Ramos (cell line): ENCODE measurements around the gene GALNT2.

Experiments
- in situ Hi-C: fragments of 300-500 bp; cut with MboI; formaldehyde crosslinking; loops from one replicate; pipeline ENCODE4 v1.14.3; 2022; ENCODE audit warnings: low sequenced_read_pairs; ENCODE audit not compliant: unreplicated experiment

Gene GALNT2

GRCh38 chr1:230240446-230241086 lies 173.5 kb downstream of the GALNT2 start:
- in situ Hi-C loops, result no loop called here

GRCh38 chr1:230242326-230242725 lies 175.3 kb downstream of the GALNT2 start:
- in situ Hi-C loops, result no loop called here

GRCh38 chr1:230243146-230243545 lies 176.1 kb downstream of the GALNT2 start:
- in situ Hi-C loops, result no loop called here

GRCh38 chr1:230243583-230244353 lies 176.7 kb downstream of the GALNT2 start:
- in situ Hi-C loops, result no loop called here

GRCh38 chr1:230246551-230246950 lies 179.5 kb downstream of the GALNT2 start:
- in situ Hi-C loops, result no loop called here

- in situ Hi-C loops, result no loop called here
Measured at GRCh38 chr1:230248016-230248888, 181.2 kb downstream of the GALNT2 start.

GRCh38 chr1:230248889-230249270 lies 181.8 kb downstream of the GALNT2 start:
- in situ Hi-C loops, result no loop called here

GRCh38 chr1:230249695-230250480 lies 182.8 kb downstream of the GALNT2 start:
- in situ Hi-C loops, result no loop called here

GRCh38 chr1:230250666-230251065 lies 183.6 kb downstream of the GALNT2 start:
- in situ Hi-C loops, result no loop called here

DNA sequence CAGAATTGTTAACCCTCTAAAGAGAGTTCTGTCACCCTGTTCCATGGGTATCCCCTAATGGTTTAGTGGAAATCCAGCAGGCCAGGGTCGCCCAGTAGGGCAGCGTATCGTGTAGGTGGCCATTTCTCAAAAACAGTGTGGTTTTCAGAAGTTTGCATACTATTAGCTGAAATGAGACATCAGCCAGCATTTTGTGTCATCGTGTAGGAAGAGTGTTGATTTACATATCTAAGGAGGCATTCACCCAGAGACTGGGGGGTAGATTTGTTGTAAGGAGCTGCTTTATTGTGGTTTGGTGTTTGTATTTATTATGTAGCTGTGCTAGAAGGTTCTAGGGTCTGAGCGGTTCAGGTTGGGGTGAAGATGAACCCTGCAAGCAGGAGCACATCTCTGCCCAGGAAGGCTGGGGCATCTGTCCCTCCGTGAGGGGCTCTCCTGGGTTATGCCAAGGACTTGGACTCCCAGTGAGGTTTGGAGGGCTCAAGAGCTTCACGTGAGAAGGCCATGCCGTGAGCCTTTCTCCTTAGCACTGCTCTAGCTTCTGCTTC lies 184.7 kb downstream of the GALNT2 start:
- in situ Hi-C loops, result no loop called here

DNA sequence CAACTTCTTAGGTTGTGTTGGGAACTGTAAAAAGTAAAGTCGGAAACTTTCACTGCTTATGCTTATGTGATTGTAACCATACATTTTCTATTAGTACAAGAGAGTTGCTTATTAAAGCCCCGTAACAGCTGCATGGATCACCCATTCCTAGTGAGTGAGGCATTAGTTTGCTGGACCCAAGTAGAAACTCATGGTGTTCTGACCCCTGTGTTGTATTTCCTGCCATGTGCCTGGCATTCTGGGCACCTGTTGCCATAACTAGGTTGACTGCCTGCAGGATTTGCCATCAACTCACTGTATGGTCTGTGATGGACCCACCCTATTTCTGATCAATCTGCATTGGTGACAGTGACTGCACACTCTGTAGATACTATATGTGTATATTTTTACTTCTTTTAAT lies 186.1 kb downstream of the GALNT2 start:
- in situ Hi-C loops, result no loop called here

DNA sequence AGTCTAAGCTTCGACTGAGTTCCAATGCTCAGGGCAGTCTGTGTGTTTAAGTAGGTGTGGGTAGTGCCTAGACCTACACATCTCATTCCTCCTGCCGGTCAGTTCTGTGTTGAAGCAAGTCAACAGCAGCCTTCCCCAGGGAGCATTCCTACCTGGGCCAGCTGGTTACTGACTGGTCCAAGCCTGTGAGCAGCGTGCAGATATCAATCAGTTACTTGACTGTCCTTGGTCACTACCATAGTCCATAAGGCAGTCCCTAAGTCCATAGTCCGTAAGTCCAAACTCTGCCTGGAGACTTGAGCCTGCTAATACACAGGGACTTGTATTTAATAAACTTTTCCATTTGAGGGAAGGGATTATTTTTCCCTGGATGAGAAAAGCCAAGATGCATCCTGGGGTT lies 187.2 kb downstream of the GALNT2 start:
- in situ Hi-C loops, result no loop called here

GRCh38 chr1:230255116-230255515 lies 188.1 kb downstream of the GALNT2 start:
- in situ Hi-C loops, result no loop called here

- in situ Hi-C loops, result no loop called here
Measured at GRCh38 chr1:230255991-230256390, 189.0 kb downstream of the GALNT2 start.

- in situ Hi-C loops, result no loop called here
Measured at GRCh38 chr1:230256896-230257295, 189.9 kb downstream of the GALNT2 start.

DNA sequence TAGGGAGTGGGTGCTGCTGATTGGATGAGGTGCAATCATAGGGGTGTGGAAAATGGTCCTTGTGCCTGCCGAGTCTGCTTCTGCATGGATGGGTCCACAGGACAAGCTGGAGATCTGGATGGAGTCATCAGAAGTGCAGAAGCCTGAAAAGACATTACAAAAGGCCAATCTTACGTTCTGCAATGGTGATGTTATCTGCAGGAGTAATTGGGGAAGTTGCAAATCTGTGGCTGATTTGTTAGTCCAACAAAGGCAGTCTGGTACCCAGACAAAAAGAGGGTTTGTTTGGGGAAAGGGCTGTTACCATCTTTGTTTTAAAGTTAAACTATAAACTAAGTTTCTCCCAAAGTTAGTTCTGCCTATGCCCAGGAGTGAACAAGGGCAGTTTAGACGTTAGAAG lies 192.6 kb downstream of the GALNT2 start:
- in situ Hi-C loops, result no loop called here

- in situ Hi-C loops, result no loop called here
Measured at GRCh38 chr1:230260831-230261230, 193.8 kb downstream of the GALNT2 start.

DNA sequence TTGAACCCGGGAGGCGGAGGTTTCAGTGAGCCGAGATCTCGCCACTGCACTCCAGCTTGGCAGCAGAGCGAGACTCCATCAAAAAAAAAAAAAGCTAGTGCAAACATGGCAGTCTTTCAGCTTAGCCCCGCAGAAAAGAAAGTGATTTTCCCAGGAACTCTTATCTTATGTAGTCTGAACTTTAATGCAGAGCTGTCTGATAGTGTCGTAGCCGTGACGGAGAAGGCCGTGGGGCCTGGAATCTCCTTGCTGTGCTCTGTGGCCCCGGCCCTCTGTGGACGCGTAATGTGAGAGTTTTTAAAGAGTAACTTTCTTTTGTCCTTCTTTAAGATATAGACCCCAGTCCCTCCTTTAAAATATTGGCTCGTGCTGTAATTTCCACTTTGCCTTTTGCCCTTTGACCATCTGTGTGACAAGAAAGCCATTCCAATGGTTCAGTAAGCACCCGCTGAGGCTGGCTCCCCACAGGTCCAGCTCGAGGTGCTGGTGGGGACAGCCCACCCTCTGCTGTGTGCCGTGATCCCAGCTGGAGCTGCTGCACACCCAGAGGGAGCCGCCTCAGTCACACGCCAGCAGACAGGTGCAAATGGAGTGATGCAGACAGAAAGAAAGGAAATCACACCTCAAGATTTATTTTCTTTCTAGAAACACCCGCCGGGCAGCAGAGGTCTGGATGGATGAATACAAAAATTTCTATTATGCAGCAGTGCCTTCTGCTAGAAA lies 195.1 kb downstream of the GALNT2 start:
- in situ Hi-C loops, result no loop called here

GRCh38 chr1:230262867-230263567 lies 196.0 kb downstream of the GALNT2 start:
- in situ Hi-C loops, result no loop called here
